HG03280 (cell line): ENCODE results near the gene HSPB7.
"Not testable (repeated sequence)": the region's sequence is repeated elsewhere in the genome, so short reads cannot be mapped to it uniquely, and the experiment has no call there.

ENCODE experiments used
- ATAC-seq: cut with Tn5 transposase; IDR thresholded peaks from one replicate; pipeline ENCODE4 v1.9.1; 2021; ENCODE audit warnings: mild to moderate bottlenecking, moderate library complexity; ENCODE audit not compliant: unreplicated experiment

Gene HSPB7

DNA sequence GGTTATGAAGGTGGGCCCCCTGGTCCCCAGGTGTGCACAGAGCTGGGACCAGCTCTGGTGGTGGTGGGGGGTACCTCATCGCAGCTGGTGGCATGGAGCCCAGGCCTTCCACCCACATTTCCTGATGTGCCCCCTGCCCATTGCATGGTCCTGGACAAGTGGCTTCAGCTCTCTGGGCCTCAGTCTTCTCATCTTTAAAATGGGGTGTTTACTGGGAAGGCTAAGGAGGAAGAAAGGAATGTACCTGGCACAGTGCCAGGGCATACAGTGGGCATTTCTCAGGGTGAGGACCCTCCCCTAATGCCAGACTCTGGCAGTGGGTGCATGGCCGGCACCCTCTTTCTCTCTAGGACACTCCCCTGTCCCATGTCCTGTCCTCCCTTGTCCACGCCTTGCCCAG lies 33.2 kb upstream of the HSPB7 start:
- no peak for ATAC-seq

DNA sequence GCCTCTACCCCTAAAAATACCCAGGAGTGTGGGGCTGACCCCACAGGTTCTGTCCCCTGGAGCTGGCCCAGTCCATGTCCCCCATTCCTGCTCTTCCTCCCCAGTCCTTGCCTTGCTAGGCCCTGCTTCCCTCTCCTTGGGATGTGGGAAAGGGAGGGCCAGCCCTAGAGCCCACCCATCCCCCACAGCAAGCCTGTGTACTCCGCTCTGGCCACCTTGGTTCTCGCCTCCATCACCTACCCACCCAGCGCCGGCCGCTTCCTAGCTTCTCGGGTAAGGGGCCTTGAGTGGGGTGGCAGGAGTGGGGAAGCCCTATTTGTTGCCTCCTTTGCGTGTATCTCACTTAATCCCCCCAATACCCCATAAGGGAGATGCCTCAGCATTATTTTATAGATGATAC lies 32.5 kb upstream of the HSPB7 start:
- ATAC-seq: no peak

DNA sequence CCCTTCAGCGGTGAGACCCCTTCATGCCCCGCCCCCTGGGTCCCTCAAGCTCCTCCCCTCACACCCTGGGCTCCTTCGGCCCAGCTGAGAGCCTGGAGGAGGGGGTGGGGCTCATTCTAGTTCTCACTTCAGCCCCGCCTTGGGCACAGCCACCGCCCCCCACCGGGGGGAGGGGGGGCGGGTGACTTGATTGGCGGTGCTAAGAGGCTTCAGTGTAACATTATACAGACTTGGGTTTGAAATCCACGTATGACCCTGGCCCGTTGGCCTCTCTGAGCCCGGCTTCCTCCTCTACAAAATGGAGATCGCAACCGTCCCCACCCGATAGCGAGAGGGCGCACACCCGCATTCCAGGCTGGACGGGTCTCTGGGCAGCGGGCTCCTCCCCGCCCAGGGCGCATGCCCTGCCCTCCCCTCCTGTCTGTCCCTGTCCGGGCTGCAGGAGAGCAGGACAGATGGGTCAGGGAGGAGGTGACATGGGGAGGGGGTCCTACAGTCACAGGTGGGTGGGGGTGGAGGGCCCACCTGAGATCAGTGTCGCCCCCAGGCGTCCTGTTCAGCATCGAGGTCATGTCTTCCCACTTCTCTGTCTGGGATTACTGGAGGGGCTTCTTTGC lies 30.8 kb upstream of the HSPB7 start:
- no peak for ATAC-seq

- no peak for ATAC-seq
Observed at GRCh38 chr1:16047791-16048475, 30.1 kb upstream of the HSPB7 start.

GRCh38 chr1:16046842-16047241 lies 29.0 kb upstream of the HSPB7 start:
- no peak for ATAC-seq

DNA sequence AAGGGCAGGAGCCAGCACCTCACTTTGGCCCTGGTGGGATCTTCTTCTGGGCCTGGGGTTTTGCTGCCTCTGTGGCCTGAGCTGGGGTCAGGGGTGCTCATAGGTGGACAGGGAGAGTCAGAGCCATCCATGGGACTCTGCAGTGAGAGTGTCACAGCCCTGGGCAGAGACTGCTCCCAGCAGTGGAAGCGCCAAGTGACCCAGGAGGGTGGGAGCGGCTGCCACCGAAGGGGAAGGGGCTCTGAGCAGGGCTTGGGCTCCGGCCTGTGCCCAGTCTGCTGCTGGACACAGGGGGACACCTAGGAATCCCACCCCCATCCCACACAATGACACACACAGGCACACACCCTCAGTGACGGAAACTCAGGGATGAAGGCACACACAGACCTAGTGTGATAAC lies 26.1 kb upstream of the HSPB7 start:
- ATAC-seq: no peak

- no peak for ATAC-seq
Observed at GRCh38 chr1:16043521-16043920, 25.7 kb upstream of the HSPB7 start, which contains the start of gene CLCNKB. CLCNKB (plus strand) TSS chr1:16043782; CDS start chr1:16044493, 711 bp downstream.

GRCh38 chr1:16042654-16043053 lies 24.8 kb upstream of the HSPB7 start:
- ATAC-seq: not testable (repeated sequence)

DNA sequence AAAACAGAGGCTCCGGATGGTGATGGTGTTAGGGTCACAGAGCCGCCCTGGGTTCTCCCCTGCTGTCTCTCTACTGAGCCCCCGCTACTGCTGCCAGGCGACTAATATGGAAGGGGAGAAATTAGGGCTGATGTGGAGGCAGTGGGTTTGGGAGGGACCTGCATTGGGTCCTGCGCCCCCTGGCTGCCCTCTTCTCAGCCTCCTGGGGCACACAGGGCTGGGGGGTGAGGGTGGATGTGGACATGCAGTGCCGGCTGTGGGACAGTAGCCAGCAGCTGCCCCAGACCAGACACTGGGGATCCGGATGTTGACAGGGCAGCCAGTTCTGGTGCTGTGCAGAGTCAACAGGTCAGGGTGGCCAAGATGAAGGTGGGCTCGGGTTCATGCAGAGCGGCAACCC lies 24.3 kb upstream of the HSPB7 start:
- no peak for ATAC-seq

- ATAC-seq: no peak
Observed at GRCh38 chr1:16041200-16041599, 23.4 kb upstream of the HSPB7 start.

- ATAC-seq: not testable (repeated sequence)
Observed at GRCh38 chr1:16039871-16040270, 22.0 kb upstream of the HSPB7 start.

DNA sequence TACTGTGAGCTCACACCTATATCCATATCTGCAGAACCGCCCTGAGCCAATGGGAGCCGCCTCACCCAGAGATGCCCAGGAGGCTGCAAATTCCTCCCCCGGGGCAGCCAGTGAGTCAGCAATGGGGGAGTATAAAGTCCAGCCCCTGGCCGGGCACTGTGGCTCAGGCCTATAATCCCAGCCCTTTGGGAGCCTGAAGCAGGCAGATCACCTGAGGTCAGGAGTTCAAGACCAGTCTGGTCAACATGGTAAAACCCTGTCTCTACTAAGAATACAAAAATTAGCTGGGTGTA lies 20.7 kb upstream of the HSPB7 start:
- ATAC-seq: no peak

GRCh38 chr1:16036461-16036860 lies 18.6 kb upstream of the HSPB7 start:
- not testable (repeated sequence) for ATAC-seq

- ATAC-seq: not testable (repeated sequence)
Observed at GRCh38 chr1:16033103-16033632, 15.3 kb upstream of the HSPB7 start.

- no peak for ATAC-seq
Observed at GRCh38 chr1:16032388-16033102, 14.7 kb upstream of the HSPB7 start.

- no peak for ATAC-seq
Observed at GRCh38 chr1:16031551-16031950, 13.7 kb upstream of the HSPB7 start.

- ATAC-seq: no peak
Observed at GRCh38 chr1:16029288-16029687, 11.4 kb upstream of the HSPB7 start.

DNA sequence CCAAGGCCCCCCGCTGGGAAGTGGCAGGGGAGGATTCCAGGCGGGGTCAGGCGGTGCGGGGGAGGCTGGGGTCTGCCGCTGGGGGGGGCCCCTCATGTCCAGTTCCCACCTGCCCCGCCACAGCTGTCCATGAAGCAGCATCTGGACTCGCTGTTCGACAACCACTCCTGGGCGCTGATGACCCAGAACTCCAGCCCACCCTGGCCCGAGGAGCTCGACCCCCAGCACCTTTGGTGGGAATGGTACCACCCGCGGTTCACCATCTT lies 11.1 kb upstream of the HSPB7 start:
- not testable (repeated sequence) for ATAC-seq

DNA sequence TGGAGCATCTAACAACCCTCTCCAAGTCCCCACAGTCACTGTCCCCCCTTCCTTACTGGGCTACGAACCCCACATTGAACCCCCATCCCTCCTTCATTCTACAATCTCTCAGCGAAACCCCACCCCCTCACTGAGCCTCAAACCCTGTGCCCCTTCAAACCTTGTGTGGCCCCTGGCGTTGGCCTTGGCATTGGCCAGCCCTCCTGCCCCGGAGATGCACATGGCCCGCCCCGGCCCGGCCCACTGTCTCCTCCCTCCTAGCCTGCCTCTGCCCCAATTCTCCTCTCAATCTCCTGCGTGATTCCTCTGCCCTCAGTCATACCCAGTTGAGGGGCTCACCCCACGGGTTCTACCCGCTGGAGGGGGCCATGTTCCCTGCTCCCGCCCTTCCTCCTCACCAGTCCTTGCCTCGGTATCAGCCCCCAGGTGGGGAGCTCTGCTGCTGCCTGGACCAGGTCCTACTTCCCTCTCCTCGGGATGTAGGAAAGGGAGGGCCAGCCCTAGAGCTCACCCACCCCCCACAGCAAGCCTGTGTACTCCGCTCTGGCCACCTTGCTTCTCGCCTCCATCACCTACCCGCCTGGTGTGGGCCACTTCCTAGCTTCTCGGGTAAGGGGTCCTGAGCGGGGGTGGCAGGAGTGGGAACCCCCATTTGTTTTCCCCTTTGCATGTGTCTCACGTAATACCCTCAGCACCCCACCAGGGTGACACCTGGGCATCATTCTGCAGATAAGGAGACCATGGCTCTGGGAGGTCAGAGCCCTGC lies 10.6 kb upstream of the HSPB7 start:
- no peak for ATAC-seq

DNA sequence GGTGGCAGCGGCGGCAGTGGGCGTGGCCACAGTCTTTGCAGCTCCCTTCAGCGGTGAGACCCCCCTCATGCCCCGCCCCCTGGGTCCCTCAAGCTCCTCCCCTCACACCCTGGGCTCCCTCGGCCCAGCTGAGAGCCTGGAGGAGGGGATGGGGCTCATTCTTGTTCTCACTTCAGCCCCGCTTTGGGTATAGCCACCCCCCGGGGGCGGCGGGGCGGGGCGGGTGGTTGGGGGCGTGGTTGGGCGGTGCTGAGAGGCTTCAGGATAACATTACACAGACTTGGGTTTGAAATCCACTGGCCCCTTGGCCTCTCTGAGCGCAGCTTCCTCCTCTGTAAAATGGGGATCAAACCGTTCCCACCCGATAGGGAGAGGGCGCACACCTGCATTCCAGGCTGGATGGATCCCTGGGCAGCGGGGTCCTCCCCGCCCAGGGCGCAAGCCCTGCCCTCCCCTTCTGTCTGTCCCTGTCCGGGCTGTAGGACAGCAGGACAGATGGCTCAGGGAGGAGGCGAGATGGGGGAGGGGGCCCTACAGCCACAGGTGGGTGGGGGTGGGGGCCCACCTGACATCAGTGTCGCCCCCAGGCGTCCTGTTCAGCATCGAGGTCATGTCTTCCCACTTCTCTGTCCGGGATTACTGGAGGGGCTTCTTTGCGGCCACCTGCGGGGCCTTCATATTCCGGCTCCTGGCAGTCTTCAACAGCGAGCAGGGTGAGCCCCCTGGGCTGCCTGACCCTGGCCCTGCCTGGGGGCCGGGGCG lies 9.1 kb upstream of the HSPB7 start:
- ATAC-seq: no peak

DNA sequence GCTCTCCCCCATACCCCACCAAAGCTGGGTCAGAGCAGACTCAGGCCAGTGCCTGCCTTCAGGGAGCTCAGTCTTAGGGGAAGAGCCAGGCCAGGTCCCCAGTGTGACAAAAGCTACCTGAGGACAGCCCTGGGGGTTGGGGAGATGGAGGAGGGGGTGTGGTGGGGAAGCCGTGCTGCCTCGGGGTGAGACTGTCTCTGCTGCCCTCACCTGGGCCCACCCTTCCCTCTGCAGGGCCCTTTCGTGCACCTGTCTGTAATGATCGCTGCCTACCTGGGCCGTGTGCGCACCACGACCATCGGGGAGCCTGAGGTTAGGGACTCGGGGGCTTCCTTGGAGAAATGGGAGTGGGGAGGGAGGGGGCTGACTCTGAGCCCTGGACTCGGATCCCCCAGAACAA lies 8.5 kb upstream of the HSPB7 start:
- ATAC-seq: not testable (repeated sequence)
